Ishikawa (cell line): Measurements from ENCODE around the gene UNC5B.
A peak's percentile ranks its signal among the peaks of the same experiment; 100 is the strongest.

Experiments
- CEBPB ChIP-seq: IDR thresholded peaks from 2 replicates; pipeline ENCODE4 v1.6.1; 2012
- CREB1 ChIP-seq: IDR thresholded peaks from 2 replicates; pipeline ENCODE4 v1.6.1; 2012; ENCODE audit warnings: low read depth
- EP300 ChIP-seq: IDR thresholded peaks from 2 replicates; pipeline ENCODE4 v1.6.1; 2012; ENCODE audit warnings: borderline replicate concordance
- RAD21 ChIP-seq: IDR thresholded peaks from 2 replicates; pipeline ENCODE4 v1.6.1; 2012; ENCODE audit warnings: low read depth
- TAF1 ChIP-seq: IDR thresholded peaks from 2 replicates; pipeline ENCODE4 v1.6.1; 2012; ENCODE audit warnings: low read depth, mild to moderate bottlenecking
- TCF12 ChIP-seq: IDR thresholded peaks from 2 replicates; pipeline ENCODE4 v1.6.1; 2012; ENCODE audit warnings: low read depth
- TEAD4 ChIP-seq: IDR thresholded peaks from 2 replicates; pipeline ENCODE4 v1.6.1; 2012
- YY1 ChIP-seq: IDR thresholded peaks from 2 replicates; pipeline ENCODE4 v1.6.1; 2012; ENCODE audit warnings: low read depth

GRCh38 chr10:71293446-71294084, 81.2 kb downstream of the UNC5B start:
- TF ChIP-seq YY1 (no peak), EP300 (no peak), CEBPB (no peak), TAF1 (no peak), CREB1 (no peak), RAD21 (no peak), TEAD4 (no peak), TCF12 (0 out of 2 replicates have a peak, but pooled peaks have one; percentile 22)
